Fibroblast of lung (primary cell): Measurements from ENCODE around the gene DNAAF1.

ENCODE experiments used
- EZH2 ChIP-seq: IDR thresholded peaks from 2 replicates; pipeline ENCODE4 v1.5.1; 2012; ENCODE audit warnings: low read length, control low read depth, mild to moderate bottlenecking; ENCODE audit errors: missing control alignments
- TF ChIP-seq, protein P1 (sequence below), 2 donors: IDR thresholded peaks in 1 of 2; conservative IDR thresholded peaks in 1 of 2; 1 replicate in 1 of 2; 2 replicates in 1 of 2; pipeline ENCODE4 v1.5.1; 2011 to 2012; ENCODE audit warnings: low read length in 2 of 2, control low read depth in 1 of 2, inconsistent platforms in 1 of 2, low read depth in 1 of 2, mild to moderate bottlenecking in 1 of 2

DNA sequence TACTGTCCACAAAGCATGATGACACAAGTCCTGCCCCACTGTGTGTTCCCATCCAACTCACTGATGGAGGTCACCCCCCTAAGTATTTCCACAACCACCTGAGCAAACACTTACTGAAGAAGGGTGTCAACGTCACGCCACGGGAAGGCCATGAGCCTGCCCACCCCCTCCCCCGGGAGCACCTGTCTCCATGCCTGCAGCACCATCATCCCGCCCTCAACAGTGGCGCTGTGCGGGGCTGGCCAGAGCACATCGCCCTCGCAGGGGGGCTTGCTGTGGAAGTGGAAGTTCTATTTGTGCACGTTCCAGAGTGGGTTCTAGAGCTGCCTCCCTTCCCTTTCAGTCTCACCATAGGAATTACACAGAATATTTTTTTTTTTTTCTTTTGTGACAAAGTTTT, 24.1 kb upstream of the DNAAF1 start:
- TF ChIP-seq, protein P1, sequence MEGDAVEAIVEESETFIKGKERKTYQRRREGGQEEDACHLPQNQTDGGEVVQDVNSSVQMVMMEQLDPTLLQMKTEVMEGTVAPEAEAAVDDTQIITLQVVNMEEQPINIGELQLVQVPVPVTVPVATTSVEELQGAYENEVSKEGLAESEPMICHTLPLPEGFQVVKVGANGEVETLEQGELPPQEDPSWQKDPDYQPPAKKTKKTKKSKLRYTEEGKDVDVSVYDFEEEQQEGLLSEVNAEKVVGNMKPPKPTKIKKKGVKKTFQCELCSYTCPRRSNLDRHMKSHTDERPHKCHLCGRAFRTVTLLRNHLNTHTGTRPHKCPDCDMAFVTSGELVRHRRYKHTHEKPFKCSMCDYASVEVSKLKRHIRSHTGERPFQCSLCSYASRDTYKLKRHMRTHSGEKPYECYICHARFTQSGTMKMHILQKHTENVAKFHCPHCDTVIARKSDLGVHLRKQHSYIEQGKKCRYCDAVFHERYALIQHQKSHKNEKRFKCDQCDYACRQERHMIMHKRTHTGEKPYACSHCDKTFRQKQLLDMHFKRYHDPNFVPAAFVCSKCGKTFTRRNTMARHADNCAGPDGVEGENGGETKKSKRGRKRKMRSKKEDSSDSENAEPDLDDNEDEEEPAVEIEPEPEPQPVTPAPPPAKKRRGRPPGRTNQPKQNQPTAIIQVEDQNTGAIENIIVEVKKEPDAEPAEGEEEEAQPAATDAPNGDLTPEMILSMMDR (conservative IDR thresholded peaks at IDR 0.05 in 1 of 2, IDR thresholded peaks at IDR 0.05 in 1 of 2; ENCODE audit: low read depth in 1 of 2, low read length in 2 of 2) = no peak
- TF ChIP-seq EZH2 = no peak
